PC-9 (cell line): ENCODE data around the gene EPB41.

ENCODE experiments used
- CTCF ChIP-seq: fragments of 200-600 bp; sonication (generic); conservative IDR thresholded peaks from 2 replicates; pipeline ENCODE4 v1.6.1; 2017; ENCODE audit warnings: mixed run types, antibody characterized with exemption, mild to moderate bottlenecking, moderate library complexity
- EZH2 ChIP-seq: fragments of 200-600 bp; sonication (generic); IDR thresholded peaks from 2 replicates; pipeline ENCODE4 v1.8.0; 2017; ENCODE audit warnings: antibody characterized with exemption, low read depth

DNA sequence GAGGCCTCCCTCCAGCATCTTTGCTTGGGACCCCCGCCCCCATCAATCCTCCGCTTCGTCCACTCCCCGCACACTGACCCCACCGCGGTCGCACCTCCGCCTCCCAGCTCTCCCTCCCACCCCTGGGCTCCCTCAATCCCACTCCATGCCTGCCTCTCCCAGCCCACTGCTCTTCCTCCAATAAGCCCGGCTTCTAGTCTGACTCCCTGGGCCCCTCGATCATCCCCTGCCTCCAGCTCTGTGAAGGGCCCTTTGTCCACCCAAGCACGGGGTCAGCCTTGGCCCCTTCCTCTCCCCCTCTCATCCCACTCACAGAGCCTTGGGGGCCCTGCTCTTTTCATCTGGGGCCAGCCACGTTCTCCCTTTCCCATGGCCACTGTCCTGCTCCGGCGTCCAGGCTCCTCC, 210.9 kb downstream of the EPB41 start:
- no peak for TF ChIP-seq EZH2
- no peak for TF ChIP-seq CTCF
